Suprapubic skin (tissue), 4 donors: ENCODE measurements around the gene C9orf152.

Experiments used
- POLR2A ChIP-seq, 2 donors: fragments of 450-650 bp; IDR thresholded peaks; one replicate each; pipeline ENCODE4 v1.6.1; 2017; ENCODE audit warnings: antibody characterized with exemption in 2 of 2, mild to moderate bottlenecking in 2 of 2, moderate library complexity in 2 of 2
- POLR2AphosphoS5 ChIP-seq, 3 donors: sonication (generic); formaldehyde crosslinking; IDR thresholded peaks; one replicate each; pipeline ENCODE4 v1.6.1; 2017; ENCODE audit warnings: antibody characterized with exemption in 3 of 3
- TF ChIP-seq, protein P1 (sequence below), 2 donors: fragments of 200-600 bp in 1 of 2; fragments of 450-650 bp in 1 of 2; sonication (generic) in 1 of 2; IDR thresholded peaks; one replicate each; pipeline ENCODE4 v1.5.1; 2016 to 2019; ENCODE audit warnings: antibody characterized with exemption in 2 of 2, mild to moderate bottlenecking in 1 of 2, moderate library complexity in 1 of 2

DNA sequence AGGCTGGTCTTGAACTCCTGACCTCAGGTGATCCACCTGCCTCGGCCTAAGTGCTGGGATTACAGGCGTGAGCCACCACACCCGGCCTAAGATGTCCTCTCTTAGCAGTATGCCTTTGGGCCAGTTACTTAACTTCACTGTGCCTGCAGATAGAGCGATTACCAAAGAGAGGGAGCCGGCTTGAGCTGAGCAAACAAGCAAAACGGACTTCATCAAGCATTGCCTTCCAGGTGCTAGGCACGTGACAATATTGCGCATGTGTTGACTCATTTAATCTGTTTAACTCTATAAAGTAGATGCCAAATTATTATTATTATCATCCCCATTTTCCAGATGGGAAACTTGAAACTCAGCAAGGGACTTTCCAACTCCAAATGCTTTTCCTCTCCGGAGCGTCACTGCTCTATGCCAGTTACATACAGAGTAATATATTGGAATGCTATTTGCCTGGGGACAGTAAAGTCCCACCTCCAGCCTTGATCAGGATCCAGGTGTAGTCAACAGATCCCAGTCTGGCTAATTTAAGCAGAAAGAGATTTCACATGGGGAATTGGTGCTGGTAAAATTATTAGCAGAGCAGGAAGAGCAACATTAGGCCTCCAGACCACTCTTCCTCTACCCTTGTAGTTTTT, 5.6 kb upstream of the C9orf152 start:
- TF ChIP-seq, protein P1, sequence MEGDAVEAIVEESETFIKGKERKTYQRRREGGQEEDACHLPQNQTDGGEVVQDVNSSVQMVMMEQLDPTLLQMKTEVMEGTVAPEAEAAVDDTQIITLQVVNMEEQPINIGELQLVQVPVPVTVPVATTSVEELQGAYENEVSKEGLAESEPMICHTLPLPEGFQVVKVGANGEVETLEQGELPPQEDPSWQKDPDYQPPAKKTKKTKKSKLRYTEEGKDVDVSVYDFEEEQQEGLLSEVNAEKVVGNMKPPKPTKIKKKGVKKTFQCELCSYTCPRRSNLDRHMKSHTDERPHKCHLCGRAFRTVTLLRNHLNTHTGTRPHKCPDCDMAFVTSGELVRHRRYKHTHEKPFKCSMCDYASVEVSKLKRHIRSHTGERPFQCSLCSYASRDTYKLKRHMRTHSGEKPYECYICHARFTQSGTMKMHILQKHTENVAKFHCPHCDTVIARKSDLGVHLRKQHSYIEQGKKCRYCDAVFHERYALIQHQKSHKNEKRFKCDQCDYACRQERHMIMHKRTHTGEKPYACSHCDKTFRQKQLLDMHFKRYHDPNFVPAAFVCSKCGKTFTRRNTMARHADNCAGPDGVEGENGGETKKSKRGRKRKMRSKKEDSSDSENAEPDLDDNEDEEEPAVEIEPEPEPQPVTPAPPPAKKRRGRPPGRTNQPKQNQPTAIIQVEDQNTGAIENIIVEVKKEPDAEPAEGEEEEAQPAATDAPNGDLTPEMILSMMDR (IDR thresholded peaks at IDR 0.05): no peak
- TF ChIP-seq POLR2AphosphoS5 (IDR thresholded peaks at IDR 0.05) (no peak), POLR2A (IDR thresholded peaks at IDR 0.05) (no peak)
